Endothelial cell of umbilical vein (primary cell): ENCODE results near the gene RASSF10.

Experiments
- CTCF ChIP-seq, 2 donors: IDR thresholded peaks; 1 replicate in 1 of 2; 2 replicates in 1 of 2; pipeline ENCODE4 v1.5.1; 2011; ENCODE audit warnings: low read length in 2 of 2, mild to moderate bottlenecking in 2 of 2, moderate library complexity in 2 of 2, control low read depth in 1 of 2, inconsistent platforms in 1 of 2, low read depth in 1 of 2; ENCODE audit not compliant: insufficient read depth in 1 of 2; ENCODE audit errors: extremely low read depth in 1 of 2
- EZH2 ChIP-seq: IDR thresholded peaks from 2 replicates; pipeline ENCODE4 v1.6.1; 2012; ENCODE audit warnings: borderline replicate concordance, low read depth, mild to moderate bottlenecking, moderate library complexity, low read length, inconsistent platforms; ENCODE audit not compliant: severe bottlenecking
- FOS ChIP-seq: IDR thresholded peaks from 2 replicates; pipeline ENCODE4 v1.6.1; 2011; ENCODE audit warnings: mild to moderate bottlenecking, low read length, moderate library complexity, borderline replicate concordance; ENCODE audit not compliant: insufficient read depth
- POLR2A ChIP-seq: IDR thresholded peaks from 2 replicates; pipeline ENCODE4 v1.6.1; 2012; ENCODE audit warnings: low read depth, mild to moderate bottlenecking, control low read depth, low read length

GRCh38 chr11:13011466-13012055 is 2.4 kb downstream of the RASSF10 start:
- TF ChIP-seq EZH2 (no peak), CTCF (IDR thresholded peaks at IDR 0.05; ENCODE audit: extremely low read depth in 1 of 2, insufficient read depth in 1 of 2, low read depth in 1 of 2, low read length in 2 of 2) (no peak), POLR2A (no peak), FOS (no peak)
